Activated CD4-positive, CD25-positive, alpha-beta regulatory T cell treated with anti-CD3 and anti-CD28 coated beads, Interleukin-2, amount 50 U/mL, for 24 hours (primary cell): ENCODE measurements around the gene C1D.

Experiments used
- ATAC-seq, 2 donors: fragments of 150-1000 bp; cut with Tn5 transposase; one replicate each; pipeline ENCODE4 v1.10.0; 2021; ENCODE audit warnings: mild to moderate bottlenecking in 1 of 2, moderate library complexity in 1 of 2

The C1D gene

GRCh38 chr2:68057658-68058396, 5.0 kb downstream of the C1D start:
- no peak for ATAC-seq

GRCh38 chr2:68052717-68053422, 9.9 kb downstream of the C1D start:
- no peak for ATAC-seq

GRCh38 chr2:68050353-68050752, 12.5 kb downstream of the C1D start:
- no peak for ATAC-seq

GRCh38 chr2:68046642-68047240, 16.1 kb downstream of the C1D start:
- ATAC-seq, result no peak

- no peak for ATAC-seq
Measured at GRCh38 chr2:68046224-68046623, 16.6 kb downstream of the C1D start.

GRCh38 chr2:68045342-68045741, 17.5 kb downstream of the C1D start:
- no peak for ATAC-seq

- no peak for ATAC-seq
Measured at GRCh38 chr2:68044099-68044498, 18.7 kb downstream of the C1D start.

GRCh38 chr2:68043695-68044094, 19.1 kb downstream of the C1D start:
- ATAC-seq, result no peak

GRCh38 chr2:68043032-68043431, 19.8 kb downstream of the C1D start:
- ATAC-seq, result no peak

- no peak for ATAC-seq
Measured at GRCh38 chr2:68041704-68042245, 21.0 kb downstream of the C1D start.

GRCh38 chr2:68040078-68040477, 22.7 kb downstream of the C1D start:
- ATAC-seq, result no peak

GRCh38 chr2:68039317-68039716, 23.5 kb downstream of the C1D start:
- ATAC-seq, result no peak

GRCh38 chr2:68032702-68033101, 30.1 kb downstream of the C1D start:
- ATAC-seq, result no peak

GRCh38 chr2:68031542-68032160, 31.2 kb downstream of the C1D start:
- no peak for ATAC-seq

- no peak for ATAC-seq
Measured at GRCh38 chr2:68031043-68031442, 31.8 kb downstream of the C1D start.

GRCh38 chr2:68030529-68030928, 32.3 kb downstream of the C1D start:
- ATAC-seq, result no peak

- ATAC-seq, result no peak
Measured at GRCh38 chr2:68027959-68028358, 34.8 kb downstream of the C1D start.

GRCh38 chr2:68024450-68024849, 38.4 kb downstream of the C1D start:
- ATAC-seq, result no peak

- no peak for ATAC-seq
Measured at GRCh38 chr2:68023904-68024303, 38.9 kb downstream of the C1D start.

- ATAC-seq, result no peak
Measured at GRCh38 chr2:68018727-68019126, 44.1 kb downstream of the C1D start.

- no peak for ATAC-seq
Measured at GRCh38 chr2:68009526-68009925, 53.3 kb downstream of the C1D start.

GRCh38 chr2:68000170-68000825, 62.5 kb downstream of the C1D start:
- no peak for ATAC-seq

- no peak for ATAC-seq
Measured at GRCh38 chr2:67999332-67999731, 63.5 kb downstream of the C1D start.
